SK-N-MC (cell line): ENCODE measurements around the gene JMJD6.

Experiments used
- EZH2 ChIP-seq: fragments of 200-600 bp; sonication (generic); IDR thresholded peaks from one replicate; pipeline ENCODE4 v1.6.1; 2017; ENCODE audit warnings: antibody characterized with exemption
- FOXP2 ChIP-seq: optimal IDR thresholded peaks from 2 replicates; pipeline ENCODE3; 2011; ENCODE audit warnings: mild to moderate bottlenecking, moderate library complexity; ENCODE audit not compliant: insufficient read depth; ENCODE audit errors: extremely low read length, control extremely low read depth
- POLR2AphosphoS5 ChIP-seq: IDR thresholded peaks from 2 replicates; pipeline ENCODE4 v1.6.1; 2012; ENCODE audit warnings: mild to moderate bottlenecking, low read depth, low read length, borderline replicate concordance

GRCh38 chr17:76744747-76745146, 18.3 kb upstream of the JMJD6 start:
- TF ChIP-seq EZH2 (no peak), POLR2AphosphoS5 (no peak), FOXP2 (no peak)
